DOHH2 (cell line): ENCODE data around the gene OR4B1.
"Not testable (repeated sequence)": the region's sequence is repeated elsewhere in the genome, so short reads cannot be mapped to it uniquely, and the experiment has no call there.

ENCODE experiments used
- H3F3A ChIP-seq: fragments of 200-600 bp; sonication (generic), shearing (Covaris generic); 2 replicates; pipeline ENCODE4 v1.6.0; 2016; ENCODE audit warnings: antibody characterized with exemption, mild to moderate bottlenecking; ENCODE audit not compliant: control insufficient read depth, insufficient read depth
- H3K27ac ChIP-seq: fragments of 200-600 bp; sonication (generic); 2 replicates; pipeline ENCODE4 v1.5.1; 2014; ENCODE audit warnings: low read depth, mild to moderate bottlenecking, low read length, moderate library complexity
- H3K27me3 ChIP-seq: fragments of 200-600 bp; sonication (generic); 2 replicates; pipeline ENCODE4 v1.6.1; 2014; ENCODE audit warnings: mild to moderate bottlenecking, low read length, mixed read lengths; ENCODE audit not compliant: control insufficient read depth
- H3K36me3 ChIP-seq: fragments of 200-600 bp; sonication (generic); 2 replicates; pipeline ENCODE4 v1.6.1; 2014; ENCODE audit warnings: mild to moderate bottlenecking, low read length, moderate library complexity, mixed read lengths; ENCODE audit not compliant: control insufficient read depth
- H3K4me1 ChIP-seq: fragments of 200-600 bp; sonication (generic); 2 replicates; pipeline ENCODE4 v1.6.1; 2014; ENCODE audit warnings: mild to moderate bottlenecking, low read length, mixed read lengths; ENCODE audit not compliant: control insufficient read depth
- H3K4me2 ChIP-seq: fragments of 200-600 bp; sonication (generic); 2 replicates; pipeline ENCODE4 v1.6.0; 2014; ENCODE audit warnings: mild to moderate bottlenecking, low read length, moderate library complexity
- H3K4me3 ChIP-seq: fragments of 200-600 bp; sonication (generic); 2 replicates; pipeline ENCODE4 v1.5.1; 2014; ENCODE audit warnings: mild to moderate bottlenecking, low read length, mixed read lengths
- H3K79me2 ChIP-seq: fragments of 200-600 bp; sonication (generic); 2 replicates; pipeline ENCODE4 v1.6.1; 2014; ENCODE audit warnings: mild to moderate bottlenecking, low read length, mixed read lengths; ENCODE audit not compliant: control insufficient read depth
- H3K9me2 ChIP-seq: fragments of 200-600 bp; sonication (generic); replicated peaks from 2 replicates; pipeline ENCODE4 v1.6.1; 2014; ENCODE audit warnings: mild to moderate bottlenecking, low read length, mixed read lengths; ENCODE audit not compliant: control insufficient read depth
- H3K9me3 ChIP-seq: fragments of 200-600 bp; sonication (generic); 2 replicates; pipeline ENCODE4 v1.6.1; 2014; ENCODE audit warnings: antibody characterized with exemption, low read length, mixed read lengths; ENCODE audit not compliant: control insufficient read depth, insufficient read depth
- H4K20me1 ChIP-seq: fragments of 200-600 bp; sonication (generic); 2 replicates; pipeline ENCODE4 v1.6.0; 2014; ENCODE audit warnings: low read depth, mild to moderate bottlenecking, antibody characterized with exemption, low read length, moderate library complexity; ENCODE audit not compliant: control insufficient read depth, insufficient read depth
- CTCF ChIP-seq: fragments of 200-600 bp; sonication (generic); IDR thresholded peaks from one replicate; pipeline ENCODE4 v1.5.1; 2014; ENCODE audit warnings: antibody characterized with exemption, mild to moderate bottlenecking, low read depth, low read length; ENCODE audit not compliant: poor library complexity, severe bottlenecking
- EZH2phosphoT487 ChIP-seq: fragments of 200-600 bp; sonication (generic); IDR thresholded peaks from 2 replicates; pipeline ENCODE4 v1.6.1; 2017; ENCODE audit warnings: borderline replicate concordance, mild to moderate bottlenecking, antibody characterized with exemption, low read length, moderate library complexity, mixed read lengths

OR4B1 gene

GRCh38 chr11:48184452-48184851, 32.2 kb upstream of the OR4B1 start:
- no peaks in the 10 kb centered on the region for H3K9me2 ChIP-seq
- H3K4me2 ChIP-seq: no peak overlapping the region
- no peaks in the 10 kb centered on the region for H3K9me3 ChIP-seq
- H3K27ac ChIP-seq: no peak overlapping the region
- H3K4me3 ChIP-seq: no peak overlapping the region
- no peak for TF ChIP-seq EZH2phosphoT487
- TF ChIP-seq CTCF: no peak
- H3K4me1 ChIP-seq: no peaks in the 10 kb centered on the region
- H3F3A ChIP-seq: no peaks in the 10 kb centered on the region
- H4K20me1 ChIP-seq: no peaks in the 10 kb centered on the region
- H3K27me3 ChIP-seq: no peaks in the 10 kb centered on the region
- H3K36me3 ChIP-seq: no peaks in the 10 kb centered on the region
- H3K79me2 ChIP-seq: no peaks in the 10 kb centered on the region

DNA sequence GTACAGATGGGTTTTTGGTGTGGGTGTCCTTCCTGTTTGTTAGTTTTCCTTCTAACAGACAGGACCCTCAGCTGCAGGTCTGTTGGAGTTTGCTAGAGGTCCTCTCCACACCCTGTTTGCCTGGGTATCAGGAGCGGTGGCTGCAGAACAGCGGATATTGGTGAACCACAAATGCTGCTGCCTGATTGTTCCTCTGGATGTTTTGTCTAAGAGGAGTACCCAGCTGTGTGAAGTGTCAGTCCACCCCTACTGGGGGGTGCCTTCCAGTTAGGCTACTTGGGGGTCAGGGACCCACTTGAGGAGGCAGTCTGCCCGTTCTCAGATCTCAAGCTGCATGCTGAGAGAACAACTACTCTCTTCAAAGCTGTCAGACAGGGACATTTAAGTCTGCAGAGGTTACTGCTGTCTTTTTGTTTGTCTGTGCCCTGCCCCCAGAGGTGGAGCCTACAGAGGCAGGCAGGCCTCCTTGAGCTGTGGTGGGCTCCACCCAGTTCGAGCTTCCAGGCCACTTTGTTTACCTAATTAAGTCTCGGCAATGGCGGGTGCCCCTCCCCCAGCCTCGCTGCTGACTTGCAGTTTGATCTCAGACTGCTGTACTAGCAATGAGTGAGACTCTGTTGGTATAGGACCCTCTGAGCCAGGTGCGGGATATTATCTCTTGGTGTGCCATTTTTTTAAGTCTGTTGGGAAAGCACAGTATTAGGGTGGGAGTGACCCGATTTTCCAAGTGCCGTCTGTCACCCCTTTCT, 25.5 kb upstream of the OR4B1 start:
- H3K27me3 ChIP-seq, H3K79me2 ChIP-seq, H3K27ac ChIP-seq, H3K9me3 ChIP-seq, H3K4me1 ChIP-seq, H3F3A ChIP-seq, H3K4me2 ChIP-seq, H3K9me2 ChIP-seq, H3K4me3 ChIP-seq, H3K36me3 ChIP-seq, H4K20me1 ChIP-seq: not testable (repeated sequence)

DNA sequence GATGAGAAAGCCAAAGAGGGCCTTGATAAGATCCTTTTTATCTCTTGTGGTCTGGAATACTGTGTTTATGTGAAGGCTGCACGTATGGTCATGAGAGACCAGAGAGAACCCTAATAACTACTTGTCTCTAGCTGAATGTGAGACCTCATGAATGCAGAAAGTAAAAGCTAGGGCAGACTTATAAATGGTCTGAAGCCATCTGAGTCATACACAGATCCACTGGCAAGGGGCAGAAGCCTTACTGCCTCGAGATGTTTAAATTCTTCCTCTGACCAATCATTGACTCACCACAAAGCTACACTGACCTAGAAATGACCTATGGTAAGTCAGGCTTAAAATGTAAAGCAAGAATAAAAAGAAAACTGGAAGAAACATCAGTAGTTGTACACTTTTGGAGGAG, 22.7 kb upstream of the OR4B1 start:
- H3K4me1 ChIP-seq: no peaks in the 10 kb centered on the region
- no peak overlapping the region for H3K4me2 ChIP-seq
- H3K9me2 ChIP-seq: no peaks in the 10 kb centered on the region
- no peaks in the 10 kb centered on the region for H3K79me2 ChIP-seq
- no peak overlapping the region for H3K4me3 ChIP-seq
- H3F3A ChIP-seq: no peaks in the 10 kb centered on the region
- H3K36me3 ChIP-seq: no peaks in the 10 kb centered on the region
- no peaks in the 10 kb centered on the region for H4K20me1 ChIP-seq
- H3K9me3 ChIP-seq: no peaks in the 10 kb centered on the region
- TF ChIP-seq EZH2phosphoT487: no peak
- TF ChIP-seq CTCF: no peak
- no peaks in the 10 kb centered on the region for H3K27me3 ChIP-seq
- no peak overlapping the region for H3K27ac ChIP-seq

GRCh38 chr11:48207881-48208280, 8.7 kb upstream of the OR4B1 start:
- Histone ChIP-seq H3K79me2 (no peaks in the 10 kb centered on the region), H3K4me3 (no peak overlapping the region), H4K20me1 (no peaks in the 10 kb centered on the region), H3K27ac (no peak overlapping the region), H3K4me2 (no peak overlapping the region), H3K9me2 (no peaks in the 10 kb centered on the region), H3K9me3 (no peaks in the 10 kb centered on the region), H3K27me3 (no peaks in the 10 kb centered on the region), H3K4me1 (no peaks in the 10 kb centered on the region), H3F3A (no peaks in the 10 kb centered on the region), H3K36me3 (no peaks in the 10 kb centered on the region)
- TF ChIP-seq EZH2phosphoT487 (no peak), CTCF (no peak)
